Transverse colon (tissue), 4 donors: ENCODE measurements around the gene ETDA. TPM values are rescaled to one million over a fixed set of nuclear protein-coding genes. Genes with fewer than 3 reads are reported as not detected.

Experiments
- DNase-seq: peaks from one replicate; pipeline ENCODE4 v3.0.0-alpha.2; 2019
- H3K27ac ChIP-seq, 4 donors: fragments of 200-600 bp; sonication (generic); 2 replicates each; pipeline ENCODE4 v1.5.1; 2016 to 2018; ENCODE audit warnings: inconsistent platforms in 4 of 4
- H3K27me3 ChIP-seq: fragments of 200-600 bp; sonication (generic); 2 replicates; pipeline ENCODE4 v1.5.1; 2017; ENCODE audit warnings: inconsistent platforms
- H3K36me3 ChIP-seq, 4 donors: fragments of 200-600 bp; sonication (generic); 2 replicates each; pipeline ENCODE4 v1.5.1; 2017 to 2019; ENCODE audit warnings: inconsistent platforms in 4 of 4
- H3K4me1 ChIP-seq, 4 donors: fragments of 200-600 bp; sonication (generic); 2 replicates each; pipeline ENCODE4 v1.5.1; 2017 to 2020; ENCODE audit warnings: inconsistent platforms in 4 of 4
- H3K4me3 ChIP-seq, 4 donors: fragments of 200-600 bp; sonication (generic); 1 replicate in 1 of 4; 2 replicates in 3 of 4; pipeline versions ENCODE4 v1.5.1 to v1.6.1; 2017 to 2019; ENCODE audit warnings: inconsistent platforms in 4 of 4
- H3K9me3 ChIP-seq, 2 donors: fragments of 200-600 bp; sonication (generic); 2 replicates each; pipeline ENCODE4 v1.5.1; 2017 to 2019; ENCODE audit warnings: inconsistent platforms in 2 of 2
- CTCF ChIP-seq, 5 experiments: fragments of 200-600 bp in 3 of 5; fragments of 450-650 bp in 2 of 5; sonication (generic) in 3 of 5; IDR thresholded peaks; 1 replicate in 2 of 5; 2 replicates in 3 of 5; pipeline ENCODE4 v1.5.1; 2016 to 2017; ENCODE audit warnings: antibody characterized with exemption in 5 of 5, inconsistent platforms in 3 of 5, mild to moderate bottlenecking in 2 of 5, moderate library complexity in 1 of 5
- EP300 ChIP-seq: sonication (generic); formaldehyde crosslinking; IDR thresholded peaks from one replicate; pipeline ENCODE4 v1.6.1; 2017; ENCODE audit warnings: antibody characterized with exemption, low read depth
- POLR2A ChIP-seq: fragments of 450-650 bp; IDR thresholded peaks from one replicate; pipeline ENCODE4 v1.6.1; 2016; ENCODE audit warnings: antibody characterized with exemption, mild to moderate bottlenecking, moderate library complexity
- POLR2AphosphoS5 ChIP-seq, 3 donors: sonication (generic); formaldehyde crosslinking; IDR thresholded peaks; one replicate each; pipeline ENCODE4 v1.6.1; 2016; ENCODE audit warnings: antibody characterized with exemption in 3 of 3
- whole genome bisulfite sequencing, 2 donors: methylation state at CpG; one replicate each; pipeline ENCODE4 v1.1.5; 2018; ENCODE audit warnings: low coverage in 1 of 2; 5-methylcytosine and 5-hydroxymethylcytosine counted together
- in situ Hi-C, 4 donors: fragments of 200-750 bp; cut with MboI; loops; one replicate each; pipeline versions ENCODE4 v1.15.0 to v1.15.1; 2017; ENCODE audit warnings: low sequenced_read_pairs in 3 of 4, low pct_ligation_motif_present in 1 of 4, low pct_unique_long_range_greater_than_20kb in 1 of 4
- intact Hi-C: fragments of 100-400 bp; cut with DNase I; formaldehyde crosslinking; loops from one replicate; pipeline ENCODE4 v1.15.1; 2023; ENCODE audit warnings: low total_unique reads
- total RNA-seq, 4 donors: library from RNA; depleted of rRNA; stranded (reverse); fragments of >200 nt; gene quantifications; one replicate each; pipeline ENCODE4 v1.1.0, GENCODE V29; 2016

Gene ETDA
- total RNA-seq, 4 donors from 2014 or later: not detected

GRCh38 chrX:135273162-135273561 is 21.3 kb downstream of the ETDA start:
- intact Hi-C loops: no loop called here
- DNase-seq: no peak
- WGBS, 2 donors: 76% methylated on average over 5 of the region's 5 CpGs; no CpG with 5 or more reads in 1 of the 2 donors
- no peak overlapping the region for H3K27ac ChIP-seq
- no peaks in the 10 kb centered on the region for H3K36me3 ChIP-seq
- no peaks in the 10 kb centered on the region for H3K9me3 ChIP-seq
- H3K27me3 ChIP-seq: no peaks in the 10 kb centered on the region
- in situ Hi-C loops: no loop called here
- H3K4me1 ChIP-seq: no peaks in the 10 kb centered on the region
- TF ChIP-seq POLR2A (no peak), POLR2AphosphoS5 (IDR thresholded peaks at IDR 0.05) (no peak), EP300 (no peak), CTCF (IDR thresholded peaks at IDR 0.05) (no peak)
- H3K4me3 ChIP-seq: no peak overlapping the region

GRCh38 chrX:135275973-135276372 is 24.1 kb downstream of the ETDA start:
- H3K36me3 ChIP-seq: no peaks in the 10 kb centered on the region
- H3K4me1 ChIP-seq: no peaks in the 10 kb centered on the region
- H3K27me3 ChIP-seq: no peaks in the 10 kb centered on the region
- H3K4me3 ChIP-seq: no peak overlapping the region
- in situ Hi-C loops: loop anchor here in 1 of 4 donors (25.0 kb wide), 1 partner anchor 114 kb away; the partner anchor contains the start of gene CT55
- no peaks in the 10 kb centered on the region for H3K9me3 ChIP-seq
- DNase-seq: no peak
- intact Hi-C loops: no loop called here
- H3K27ac ChIP-seq: no peak overlapping the region
- TF ChIP-seq CTCF (IDR thresholded peaks at IDR 0.05): no peak
- TF ChIP-seq POLR2A: no peak
- no peak for TF ChIP-seq EP300
- no peak for TF ChIP-seq POLR2AphosphoS5 (IDR thresholded peaks at IDR 0.05)

GRCh38 chrX:135287266-135287823 is 35.5 kb downstream of the ETDA start:
- Histone ChIP-seq H3K27me3 (no peaks in the 10 kb centered on the region), H3K27ac (no peak overlapping the region), H3K36me3 (peaks cover 0 to 14% (median 0%) of the 10 kb centered on the region in 4 donors), H3K4me1 (no peaks in the 10 kb centered on the region), H3K4me3 (no peak overlapping the region), H3K9me3 (peaks cover 4 to 19% of the 10 kb centered on the region in 2 donors)
- intact Hi-C loops: no loop called here
- in situ Hi-C loops: loop anchor here in 1 of 4 donors (25.0 kb wide), 1 partner anchor 125 kb away; the partner anchor contains the start of gene CT55
- no peak for TF ChIP-seq POLR2A
- TF ChIP-seq EP300: no peak
- TF ChIP-seq POLR2AphosphoS5 (IDR thresholded peaks at IDR 0.05): no peak
- no peak for TF ChIP-seq CTCF (IDR thresholded peaks at IDR 0.05)
- no peak for DNase-seq
- 90% methylated on average over 2 of the region's 2 CpGs; no CpG with 5 or more reads in 1 of the 2 donors for WGBS, 2 donors

GRCh38 chrX:135295238-135295943 is 43.5 kb downstream of the ETDA start:
- WGBS, 2 donors: 72% methylated on average over 23 of the region's 26 CpGs; no CpG with 5 or more reads in 1 of the 2 donors
- DNase-seq: peak; percentile 19
- in situ Hi-C loops: loop anchor here in 1 of 4 donors (25.0 kb wide), 1 partner anchor 133 kb away; the partner anchor contains the start of gene CT55
- Histone ChIP-seq H3K4me3 (peak overlapping the region in 2 of 4 donors; percentile 15 to 33), H3K9me3 (no peaks in the 10 kb centered on the region), H3K27me3 (no peaks in the 10 kb centered on the region), H3K4me1 (no peaks in the 10 kb centered on the region), H3K27ac (no peak overlapping the region), H3K36me3 (no peaks in the 10 kb centered on the region)
- intact Hi-C loops: no loop called here
- TF ChIP-seq POLR2A (no peak), POLR2AphosphoS5 (IDR thresholded peaks at IDR 0.05) (no peak)
